ENCODE measurements around the gene DENND4A. TPM values are rescaled to one million over a fixed set of nuclear protein-coding genes. Genes with fewer than 3 reads are reported as not detected.

The DENND4A gene
- total RNA-seq, 1 experiment from 2014 or later: 16.9 TPM

GRCh38 chr15:65653801-65654521, 138.1 kb downstream of the DENND4A start:
- Mint-ChIP-seq H3K9me3 (ENCODE audit: unreplicated experiment) (no peaks in the 10 kb centered on the region), H3K4me3 (ENCODE audit: unreplicated experiment) (no peak overlapping the region), H3K27me3 (ENCODE audit: insufficient read depth, unreplicated experiment) (no peaks in the 10 kb centered on the region), H3K27ac (ENCODE audit: low read depth, unreplicated experiment) (peak overlapping the region; percentile 80), H3K36me3 (ENCODE audit: insufficient read depth, unreplicated experiment) (peaks cover 32% of the 10 kb centered on the region), H3K4me1 (ENCODE audit: insufficient read depth, unreplicated experiment) (peaks cover 26% of the 10 kb centered on the region)
- ChIA-PET POLR2A (interaction anchor here (0.5 to 1.3 kb wide), 7 partner anchors 22 to 1889 kb away, joined by 3 to 5 read pairs (median 3); partner anchors contain the start of gene MAP2K5), CTCF (interaction anchor here (0.8 to 1.9 kb wide), 4 partner anchors 16 to 762 kb away, joined by 3 to 11 read pairs (median 5); partner anchors contain the start of gene RAB11A)
- DNase-seq (ENCODE audit: unreplicated experiment): no peak
- TF ChIP-seq CTCF (IDR thresholded peaks at IDR 0.05; ENCODE audit: unreplicated experiment): no peak
- no TSS peak for BruUV-seq (replicated peaks)
- intact Hi-C loops (cut with micrococcal nuclease): no loop called here

GRCh38 chr15:65653341-65653740, 138.8 kb downstream of the DENND4A start:
- Mint-ChIP-seq H3K4me3 (ENCODE audit: unreplicated experiment) (no peak overlapping the region), H3K27ac (ENCODE audit: low read depth, unreplicated experiment) (peak overlapping the region; percentile 80)
- POLR2A ChIA-PET: interaction anchor here (0.7 to 1.3 kb wide), 5 partner anchors 58 to 1889 kb away, joined by 3 to 5 read pairs (median 3); partner anchors contain the start of gene MAP2K5

GRCh38 chr15:65651831-65652749, 140.0 kb downstream of the DENND4A start:
- Mint-ChIP-seq H3K27ac (ENCODE audit: low read depth, unreplicated experiment) (peak overlapping the region; percentile 80), H3K9me3 (ENCODE audit: unreplicated experiment) (no peaks in the 10 kb centered on the region), H3K4me3 (ENCODE audit: unreplicated experiment) (no peak overlapping the region), H3K36me3 (ENCODE audit: insufficient read depth, unreplicated experiment) (peaks cover 25% of the 10 kb centered on the region), H3K4me1 (ENCODE audit: insufficient read depth, unreplicated experiment) (peaks cover 26% of the 10 kb centered on the region), H3K27me3 (ENCODE audit: insufficient read depth, unreplicated experiment) (no peaks in the 10 kb centered on the region)
- ChIA-PET POLR2A (interaction anchor here (1.1 to 1.7 kb wide), 2 partner anchors 8 to 42 kb away, joined by 4 to 5 read pairs; no protein-coding TSS in a partner anchor), CTCF (interaction anchor here (0.6 to 1.8 kb wide), 3 partner anchors 11 to 230 kb away, joined by 3 to 12 read pairs (median 4); no protein-coding TSS in a partner anchor)
- no peak for DNase-seq (ENCODE audit: unreplicated experiment)
- intact Hi-C loops (cut with micrococcal nuclease): no loop called here
- TF ChIP-seq CTCF (IDR thresholded peaks at IDR 0.05; ENCODE audit: unreplicated experiment): no peak
- BruUV-seq (replicated peaks): no TSS peak

More at GRCh38 chr15:65653341-65653740, 138.8 kb downstream of the DENND4A start:
- intact Hi-C loops (cut with micrococcal nuclease): no loop called here
- Mint-ChIP-seq H3K27me3 (ENCODE audit: insufficient read depth, unreplicated experiment) (no peaks in the 10 kb centered on the region), H3K4me1 (ENCODE audit: insufficient read depth, unreplicated experiment) (peaks cover 26% of the 10 kb centered on the region), H3K36me3 (ENCODE audit: insufficient read depth, unreplicated experiment) (peaks cover 28% of the 10 kb centered on the region), H3K9me3 (ENCODE audit: unreplicated experiment) (no peaks in the 10 kb centered on the region)
- no TSS peak for BruUV-seq (replicated peaks)
- no peak for TF ChIP-seq CTCF (IDR thresholded peaks at IDR 0.05; ENCODE audit: unreplicated experiment)
- CTCF ChIA-PET: interaction anchor here (1.3 to 1.9 kb wide), 2 partner anchors 15 to 176 kb away, joined by 3 to 11 read pairs; no protein-coding TSS in a partner anchor
- DNase-seq (ENCODE audit: unreplicated experiment): no peak

GRCh38 chr15:65651042-65651322, 141.1 kb downstream of the DENND4A start:
- H3K4me3 Mint-ChIP-seq (ENCODE audit: unreplicated experiment): no peak overlapping the region
- peaks cover 20% of the 10 kb centered on the region for H3K36me3 Mint-ChIP-seq (ENCODE audit: insufficient read depth, unreplicated experiment)
- no peak overlapping the region for H3K27ac Mint-ChIP-seq (ENCODE audit: low read depth, unreplicated experiment)
- intact Hi-C loops (cut with micrococcal nuclease): no loop called here
- ChIA-PET POLR2A (interaction anchor here (1.1 to 1.7 kb wide), 2 partner anchors 9 to 41 kb away, joined by 4 to 5 read pairs; no protein-coding TSS in a partner anchor), CTCF (interaction anchor here (1.8 kb wide), 1 partner anchor 12 kb away, joined by 12 read pairs; no protein-coding TSS in a partner anchor)
- TF ChIP-seq CTCF (IDR thresholded peaks at IDR 0.05; ENCODE audit: unreplicated experiment): no peak
- no peaks in the 10 kb centered on the region for H3K27me3 Mint-ChIP-seq (ENCODE audit: insufficient read depth, unreplicated experiment)
- no peaks in the 10 kb centered on the region for H3K9me3 Mint-ChIP-seq (ENCODE audit: unreplicated experiment)
- DNase-seq (ENCODE audit: unreplicated experiment): no peak
- peaks cover 26% of the 10 kb centered on the region for H3K4me1 Mint-ChIP-seq (ENCODE audit: insufficient read depth, unreplicated experiment)
- BruUV-seq (replicated peaks): no TSS peak
